GM18951 (cell line): Measurements from ENCODE around the gene ZNF528.

Source experiments
- POLR2A ChIP-seq: IDR thresholded peaks from 4 replicates; pipeline ENCODE4 v1.6.1; 2011; ENCODE audit warnings: mild to moderate bottlenecking; ENCODE audit not compliant: insufficient read length, insufficient read depth; ENCODE audit errors: extremely low read depth
- in situ Hi-C: fragments of 300-500 bp; cut with MboI; formaldehyde crosslinking; loops from one replicate; pipeline ENCODE4 v1.12.0; 2022; ENCODE audit warnings: low sequenced_read_pairs, mixed read lengths, inconsistent platforms; ENCODE audit not compliant: unreplicated experiment

ZNF528 gene

DNA sequence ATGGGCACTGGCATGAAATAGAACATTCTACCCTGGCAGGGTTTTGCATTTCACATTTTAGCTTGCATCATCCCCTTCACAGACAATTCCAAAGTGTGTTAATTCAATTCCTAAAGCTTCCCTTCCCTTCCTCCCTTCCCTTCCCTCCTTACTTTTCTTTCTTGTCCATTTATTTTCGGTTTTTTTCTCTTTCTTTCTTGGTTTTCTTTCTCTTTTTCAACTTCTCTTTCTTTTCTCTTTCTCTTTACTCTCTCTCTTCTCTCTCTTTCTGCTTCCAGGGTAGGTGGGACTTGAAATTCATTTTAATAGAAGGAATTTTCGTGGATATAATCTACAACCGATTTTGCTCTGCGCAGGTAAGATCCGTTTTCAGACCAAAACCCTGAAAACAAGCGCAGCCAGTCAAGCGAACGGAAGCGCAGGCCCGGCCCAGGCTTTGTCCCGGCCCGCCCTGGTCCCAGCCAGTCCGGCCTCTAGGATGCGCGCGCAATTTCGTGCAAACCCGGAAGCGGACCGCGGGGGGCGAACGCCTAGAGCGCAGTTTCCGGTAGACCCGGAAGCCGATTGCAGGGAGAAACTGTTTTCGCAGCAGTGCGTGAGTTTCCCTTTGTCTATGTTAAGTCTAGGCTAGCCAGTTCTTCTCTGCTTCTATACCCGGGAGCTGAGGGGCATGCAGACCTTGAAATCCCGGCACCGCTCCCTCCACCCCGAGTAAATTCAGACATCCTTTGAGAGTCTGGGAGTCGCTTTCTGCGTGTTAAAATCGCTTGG is at the start of gene ZNF528:
TSS of gene ZNF528 (plus strand) at position 540 of the 771 bp plus-strand sequence. CDS start 4,165 bp downstream, outside the sequence.
- peak; percentile 64 for TF ChIP-seq POLR2A
- in situ Hi-C loops: no loop called here

DNA sequence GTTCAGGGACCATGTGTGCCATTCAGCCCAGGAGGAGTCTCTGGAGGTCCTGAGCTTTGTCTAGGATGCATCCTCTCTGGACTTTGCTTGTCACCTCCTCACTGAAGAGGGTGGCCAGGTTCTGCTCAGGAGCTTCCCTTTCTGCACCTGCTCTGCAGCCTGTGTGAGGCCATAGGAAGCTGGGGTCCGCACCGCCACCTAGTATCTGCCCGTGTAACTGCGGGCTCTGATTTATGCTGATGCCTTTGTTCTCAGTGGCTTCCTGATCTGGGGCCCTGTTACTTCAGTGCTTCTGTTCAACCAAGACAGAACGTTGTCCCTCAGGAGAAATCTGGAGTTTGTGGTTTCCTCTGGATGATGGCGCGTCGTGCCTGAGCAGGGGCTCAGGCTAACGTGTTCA is 46.1 kb upstream of the ZNF528 start:
- TF ChIP-seq POLR2A: no peak
- in situ Hi-C loops: no loop called here

DNA sequence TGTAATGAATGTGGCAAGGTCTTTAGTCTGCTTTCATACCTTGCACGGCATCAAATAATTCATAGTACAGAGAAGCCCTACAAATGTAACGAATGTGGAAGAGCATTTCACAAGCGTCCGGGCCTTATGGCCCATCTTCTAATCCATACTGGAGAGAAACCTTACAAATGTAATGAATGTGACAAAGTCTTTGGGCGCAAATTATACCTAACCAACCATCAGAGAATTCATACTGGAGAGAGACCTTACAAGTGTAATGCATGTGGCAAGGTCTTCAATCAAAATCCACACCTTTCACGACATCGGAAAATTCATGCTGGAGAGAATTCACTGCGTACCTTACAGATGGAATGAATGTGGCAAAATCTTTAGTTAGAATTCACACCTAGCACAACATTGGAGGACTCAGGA is 31.2 kb upstream of the ZNF528 start:
- no peak for TF ChIP-seq POLR2A
- in situ Hi-C loops: no loop called here

DNA sequence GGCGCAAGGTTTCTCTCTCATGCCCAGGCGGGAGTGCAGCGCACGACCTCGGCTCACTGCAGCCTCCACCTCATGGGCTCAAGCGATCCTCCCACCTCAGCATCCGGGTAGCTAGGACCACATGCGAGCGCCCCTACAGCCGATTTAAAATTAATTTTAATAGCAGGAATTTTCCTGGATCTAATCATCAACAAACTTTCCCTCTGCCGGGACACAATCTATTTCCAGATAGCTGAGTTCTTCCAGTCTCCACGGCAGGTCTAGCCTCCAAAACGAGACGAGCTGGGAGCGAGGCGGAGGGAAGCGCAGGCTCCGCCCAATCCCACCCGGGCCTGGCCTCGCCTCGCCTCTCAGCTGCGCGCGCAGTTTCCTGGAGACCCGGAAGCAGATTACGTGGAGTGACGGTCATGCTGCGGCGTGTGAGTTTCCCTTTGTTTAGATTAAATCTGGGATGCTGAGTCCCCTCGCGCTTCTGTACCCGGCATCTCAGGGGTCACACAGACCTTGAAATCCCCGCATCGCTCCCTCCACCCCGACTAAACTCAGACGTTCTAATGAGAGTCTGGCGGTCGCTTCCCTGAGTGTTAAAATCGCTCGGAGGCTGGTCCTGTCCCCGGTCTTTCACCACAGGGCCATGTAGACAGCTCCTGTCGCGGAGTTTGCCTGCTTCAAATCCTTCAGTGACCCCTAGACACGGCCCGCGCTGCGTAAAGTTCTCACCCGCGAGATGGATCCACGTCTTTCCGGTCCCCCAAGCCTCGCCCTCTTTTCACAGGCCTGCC is 27.9 kb upstream of the ZNF528 start, which contains the start of gene ZNF880:
TSS of gene ZNF880 (plus strand) at position 365 of the 782 bp plus-strand sequence. CDS start at position 408, 43 bp downstream.
- in situ Hi-C loops: no loop called here
- peak; percentile 79 for TF ChIP-seq POLR2A

DNA sequence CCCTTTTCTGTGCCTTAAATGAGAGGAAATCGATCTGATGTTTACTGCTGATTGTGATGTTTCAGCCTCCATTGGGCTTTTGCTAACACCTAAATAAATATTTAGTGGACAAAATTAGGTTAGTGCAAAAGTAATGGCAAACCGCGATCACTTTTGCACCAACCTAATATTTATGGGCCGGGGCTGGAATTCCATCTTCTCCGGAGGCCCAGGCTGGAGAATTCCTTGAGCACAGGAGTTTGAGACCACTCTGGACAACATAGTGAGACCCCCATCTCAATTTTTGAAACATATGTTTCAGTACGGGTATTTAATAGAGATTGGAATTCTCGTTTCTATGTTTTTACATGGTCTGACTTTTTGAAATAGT is 27.3 kb upstream of the ZNF528 start:
- in situ Hi-C loops: no loop called here
- no peak for TF ChIP-seq POLR2A

DNA sequence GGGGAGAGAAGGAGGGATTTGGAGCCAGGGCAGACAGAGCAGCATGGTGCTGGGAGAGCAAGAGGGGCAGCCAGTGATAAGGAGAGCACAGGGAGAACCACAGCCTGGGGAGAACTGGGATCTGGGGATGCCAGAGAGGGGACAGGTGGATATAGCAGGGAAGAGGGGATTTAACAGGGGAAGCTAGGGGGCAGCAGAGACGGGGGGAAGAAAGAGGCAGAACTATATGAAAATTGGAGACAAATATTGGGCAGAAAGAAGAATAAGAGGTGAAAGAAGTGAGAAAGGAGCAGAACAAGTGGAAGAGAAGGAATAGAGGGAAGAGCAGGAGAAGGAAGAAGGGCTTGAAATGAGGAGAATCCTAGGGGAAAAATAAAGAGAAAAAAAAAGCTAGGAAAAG is 6.5 kb upstream of the ZNF528 start:
- TF ChIP-seq POLR2A: no peak
- in situ Hi-C loops: no loop called here

DNA sequence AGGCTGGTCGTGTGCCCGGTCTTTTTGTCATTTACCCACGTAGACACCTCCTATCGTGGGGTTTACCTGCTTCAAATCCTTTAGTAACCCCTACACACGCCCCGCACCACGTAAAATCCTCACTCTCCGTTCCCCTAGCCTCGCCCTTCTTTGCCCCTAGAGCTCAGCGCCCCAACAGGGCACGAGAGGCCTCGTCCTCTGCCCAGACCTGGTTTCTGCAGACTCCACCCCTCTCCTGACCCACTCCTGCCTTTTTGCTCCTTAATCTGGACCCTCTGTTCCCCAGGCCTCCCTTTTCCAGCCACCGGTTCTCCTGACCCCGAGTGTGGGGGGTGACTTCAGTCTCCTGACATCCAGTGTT is 412 bp downstream of the ZNF528 start:
- no peak for TF ChIP-seq POLR2A
- in situ Hi-C loops: no loop called here

DNA sequence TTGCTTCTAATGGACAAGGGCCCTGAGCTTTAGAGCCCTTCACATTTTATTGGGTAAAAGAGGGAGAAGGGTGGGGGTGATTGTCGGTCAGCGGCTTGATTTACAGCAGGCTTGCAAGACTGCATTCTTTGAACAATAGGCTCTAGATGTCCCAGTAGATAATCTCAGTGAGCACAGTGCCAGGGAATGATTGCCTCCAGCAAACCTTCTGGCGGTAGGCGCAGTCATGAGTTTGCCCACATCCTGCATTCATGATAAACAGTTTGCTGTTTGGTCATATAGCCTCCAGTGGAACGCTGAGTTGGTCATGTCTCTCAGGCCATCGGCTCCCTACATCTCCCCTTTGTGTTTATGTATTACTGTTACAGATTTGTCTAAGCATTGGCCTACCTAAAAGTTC is 12.6 kb downstream of the ZNF528 start:
- in situ Hi-C loops: no loop called here
- TF ChIP-seq POLR2A: no peak

DNA sequence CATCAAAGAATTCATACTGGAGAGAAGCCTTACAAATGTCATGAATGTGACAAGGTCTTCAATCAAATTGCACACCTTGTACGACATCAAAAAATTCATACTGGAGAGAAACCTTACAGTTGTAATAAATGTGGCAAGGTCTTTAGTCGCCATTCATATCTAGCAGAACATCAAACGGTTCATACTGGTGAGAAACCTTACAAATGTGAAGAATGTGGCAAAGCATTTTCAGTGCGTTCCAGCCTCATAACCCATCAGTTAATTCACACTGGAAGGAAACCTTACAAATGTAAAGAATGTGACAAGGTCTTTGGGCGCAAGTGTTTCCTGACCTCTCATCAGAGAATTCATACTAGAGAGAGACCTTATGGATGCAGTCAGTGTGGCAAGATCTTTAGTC is 18.1 kb downstream of the ZNF528 start:
- no peak for TF ChIP-seq POLR2A

DNA sequence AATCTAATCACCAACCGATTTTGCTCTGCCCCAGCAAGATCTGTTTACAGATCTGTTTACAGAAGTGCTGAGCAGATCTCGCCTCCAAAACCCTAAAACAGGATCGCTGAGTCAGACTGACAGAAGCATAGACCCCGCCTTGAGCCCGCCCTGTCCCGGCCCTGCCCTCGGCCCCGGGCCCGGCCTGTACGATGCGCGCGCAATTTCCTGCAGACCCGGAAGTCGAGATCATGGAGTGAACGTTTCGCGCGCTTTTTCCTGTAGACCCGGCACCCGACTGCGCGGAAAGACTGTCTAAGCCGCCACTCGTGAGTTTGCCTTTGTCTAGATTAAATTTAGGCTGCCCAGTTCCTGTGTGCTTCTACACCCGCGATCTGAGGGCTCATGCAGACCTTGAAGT is 31.3 kb downstream of the ZNF528 start, which contains the start of gene ZNF534:
TSS of gene ZNF534 (plus strand) at position 212 of the 400 bp plus-strand sequence. CDS start 2,327 bp downstream, outside the sequence.
- in situ Hi-C loops: no loop called here
- TF ChIP-seq POLR2A: no peak

More for the DNA sequence above, 18.1 kb downstream of the ZNF528 start:
- in situ Hi-C loops: no loop called here

DNA sequence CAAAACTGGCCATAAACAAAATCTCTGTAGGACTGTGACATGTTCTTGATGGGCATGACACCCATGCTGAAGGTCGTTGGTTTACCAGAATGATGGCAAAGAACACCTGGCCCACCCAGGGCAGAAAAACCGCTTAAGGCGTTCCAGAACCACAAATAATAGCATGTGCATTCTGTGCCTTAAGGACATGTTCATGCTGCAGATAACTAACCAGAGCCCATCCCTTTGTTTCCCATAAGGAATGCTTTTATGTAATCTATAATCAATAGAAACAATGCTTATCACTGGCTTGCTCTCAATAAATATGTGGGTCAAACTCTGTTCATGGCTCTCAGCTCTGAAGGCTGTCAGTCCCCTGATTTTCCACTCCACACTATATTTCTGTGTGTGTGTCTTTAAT is 44.5 kb downstream of the ZNF528 start:
- in situ Hi-C loops: no loop called here
- no peak for TF ChIP-seq POLR2A

DNA sequence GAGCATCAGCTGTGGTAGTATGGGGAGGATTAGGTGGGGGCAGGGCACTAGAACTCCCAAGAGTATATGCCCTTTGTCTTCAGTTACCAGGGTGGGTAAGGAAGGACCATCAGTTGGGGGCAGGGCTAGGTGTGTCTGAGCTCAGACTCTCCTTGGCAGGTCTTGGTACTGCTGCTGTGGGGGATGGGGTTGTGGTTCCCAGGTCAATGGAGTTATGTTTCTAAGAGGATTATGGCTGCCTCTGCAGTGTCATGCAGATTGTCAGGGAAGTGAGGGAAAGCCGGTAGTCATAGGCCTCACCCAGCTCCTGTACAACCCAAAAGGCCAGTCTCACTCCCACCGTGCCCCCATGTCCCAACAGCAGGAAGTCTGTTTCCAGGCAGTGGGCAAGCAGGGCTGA is 46.9 kb downstream of the ZNF528 start:
- TF ChIP-seq POLR2A: no peak
- in situ Hi-C loops: no loop called here

DNA sequence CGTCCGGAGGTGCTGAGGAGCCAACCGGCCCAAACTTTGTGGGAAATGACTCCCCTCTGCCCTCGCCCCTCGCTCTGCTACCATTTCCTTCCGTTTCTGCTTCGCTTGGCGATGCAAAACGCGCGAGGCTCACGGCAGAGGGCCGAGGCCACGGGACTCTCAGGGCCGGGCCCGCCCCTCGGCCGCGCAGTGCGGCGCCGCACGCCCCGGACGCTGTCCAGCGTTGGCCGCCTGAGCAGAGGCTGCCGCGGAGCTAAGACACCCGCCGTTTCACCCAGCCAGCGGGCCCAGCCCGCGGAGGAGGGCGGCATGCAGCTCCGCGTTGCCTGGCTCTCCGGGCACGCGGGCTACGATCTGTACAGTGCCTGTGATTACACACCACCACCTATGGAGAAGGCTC is 53.6 kb downstream of the ZNF528 start:
- TF ChIP-seq POLR2A: no peak
- in situ Hi-C loops: no loop called here
